Stimulated activated CD4-positive, alpha-beta T cell treated with anti-CD3 and anti-CD28 coated beads, Interleukin-2, amount 100 ng/mL, for 4 hours (primary cell): ENCODE results near the gene C1QTNF5.

Experiments
- DNase-seq: peaks from one replicate; pipeline ENCODE4 v3.0.0-alpha.2; 2020; ENCODE audit warnings: low read depth

Gene C1QTNF5

GRCh38 chr11:119290894-119291497 is 49.7 kb downstream of the C1QTNF5 start:
- DNase-seq = no peak
